GM23248 (cell line): ENCODE measurements around the gene LRBA.

ENCODE experiments used
- EZH2 ChIP-seq: fragments of 200-600 bp; sonication (generic); IDR thresholded peaks from 2 replicates; pipeline ENCODE4 v1.6.1; 2018; ENCODE audit warnings: antibody characterized with exemption, mild to moderate bottlenecking; ENCODE audit not compliant: insufficient read depth, poor library complexity, severe bottlenecking
- EZH2phosphoT487 ChIP-seq: fragments of 200-600 bp; sonication (generic); IDR thresholded peaks from 2 replicates; pipeline ENCODE4 v1.6.1; 2018; ENCODE audit warnings: antibody characterized with exemption, moderate library complexity, mild to moderate bottlenecking, low read depth; ENCODE audit not compliant: insufficient read depth

DNA sequence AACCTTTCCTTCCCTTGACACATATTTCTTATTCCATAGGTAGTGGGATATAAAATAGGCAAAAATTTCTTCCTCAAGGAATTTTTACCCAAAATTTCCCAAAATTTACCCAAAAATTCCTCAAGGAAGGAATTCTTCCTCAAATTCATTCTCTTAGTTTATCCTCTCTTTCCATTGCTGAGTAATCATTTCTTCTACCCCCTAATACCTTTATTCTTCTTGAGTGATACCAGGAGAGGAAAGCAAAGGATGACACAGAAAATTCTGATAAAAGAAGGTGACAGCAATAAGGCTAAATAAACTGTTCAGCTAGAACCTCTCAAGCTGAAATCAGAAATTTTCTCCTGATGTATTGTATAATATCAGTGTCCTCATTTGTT is 624.6 kb downstream of the LRBA start:
- TF ChIP-seq EZH2 (no peak), EZH2phosphoT487 (no peak)
